Endothelial cell of umbilical vein (primary cell): Measurements from ENCODE around the gene RRP15. TPM values are rescaled to one million over a fixed set of nuclear protein-coding genes. Genes with fewer than 3 reads are reported as not detected.

Experiments
- BruUV-seq: library from RNA; stranded (reverse); fragments of 400-500 nt; replicated peaks from 2 replicates; lab custom pipeline; 2021; lab: Mats Ljungman, UMichigan
- CTCF ChIA-PET: fragments of 300-600, 350-600 bp; sonication (Branson Sonifier 250); formaldehyde crosslinking; loops from one replicate; lab custom pipeline; 2021; ENCODE audit warnings: antibody characterized with exemption, inconsistent platforms; lab: Charles Lee
- POLR2A ChIA-PET: fragments of 300-600, 350-600 bp; sonication (Branson Sonifier 250); formaldehyde crosslinking; loops from one replicate; lab custom pipeline; 2021; ENCODE audit warnings: antibody characterized with exemption, inconsistent platforms; lab: Charles Lee
- DNase-seq: peaks from one replicate; pipeline ENCODE4 v3.0.0-alpha.2; 2011; ENCODE audit warnings: low read depth, low spot score
- FAIRE-seq: peaks from 2 replicates; lab custom pipeline; 2011; peaks lifted over from hg19 to GRCh38; lab: Jason Lieb, UNC
- H2AFZ ChIP-seq: 2 replicates; pipeline ENCODE4 v1.6.0; 2012; ENCODE audit warnings: low read depth, low read length, control low read depth, inconsistent platforms
- H3K27ac ChIP-seq: 2 replicates; pipeline ENCODE4 v1.5.1; 2011; ENCODE audit warnings: low read depth, mild to moderate bottlenecking, control low read depth, low read length, moderate library complexity; ENCODE audit not compliant: insufficient read depth
- H3K27me3 ChIP-seq, 2 experiments: 2 replicates each; pipeline versions ENCODE4 v1.6.0 to v1.6.1; 2011; ENCODE audit warnings: low read length in 2 of 2, mixed read lengths in 1 of 2; ENCODE audit not compliant: control insufficient read depth in 2 of 2, insufficient read depth in 2 of 2
- H3K36me3 ChIP-seq, 2 experiments: 2 replicates in 1 of 2; 3 replicates in 1 of 2; pipeline ENCODE4 v1.5.1; 2011; ENCODE audit warnings: low read length in 2 of 2, mild to moderate bottlenecking in 1 of 2, moderate library complexity in 1 of 2; ENCODE audit not compliant: control insufficient read depth in 2 of 2, insufficient read depth in 2 of 2; ENCODE audit errors: extremely low read depth in 1 of 2
- H3K4me1 ChIP-seq: 3 replicates; pipeline ENCODE4 v1.5.1; 2011; ENCODE audit warnings: mild to moderate bottlenecking, low read length; ENCODE audit not compliant: control insufficient read depth, insufficient read depth; ENCODE audit errors: extremely low read depth
- H3K4me2 ChIP-seq: 2 replicates; pipeline ENCODE4 v1.6.1; 2011; ENCODE audit warnings: low read length, control low read depth, mixed read lengths; ENCODE audit not compliant: insufficient read depth
- H3K4me3 ChIP-seq, 3 experiments: fragments of 200-600 bp in 1 of 3; sonication (generic), shearing (Covaris generic) in 1 of 3; replicated peaks in 1 of 3; 2 replicates each; pipeline ENCODE4 v1.5.1; 2011 to 2016; ENCODE audit warnings: control low read depth in 3 of 3, low read length in 3 of 3, mild to moderate bottlenecking in 2 of 3, inconsistent platforms in 1 of 3, low read depth in 1 of 3, moderate library complexity in 1 of 3; ENCODE audit not compliant: insufficient read depth in 1 of 3
- H3K79me2 ChIP-seq: 2 replicates; pipeline ENCODE4 v1.6.0; 2012; ENCODE audit warnings: low read length, inconsistent platforms; ENCODE audit not compliant: control insufficient read depth, insufficient read depth
- H3K9ac ChIP-seq: replicated peaks from 2 replicates; pipeline ENCODE3; 2011; ENCODE audit warnings: low read length, control low read depth; ENCODE audit not compliant: insufficient read depth; ENCODE audit errors: extremely low read depth
- H3K9me1 ChIP-seq: replicated peaks from 3 replicates; pipeline ENCODE4 v1.6.0; 2011; ENCODE audit warnings: mild to moderate bottlenecking, low read length; ENCODE audit not compliant: control insufficient read depth, insufficient read depth; ENCODE audit errors: extremely low read depth
- H3K9me3 ChIP-seq: replicated peaks from 2 replicates; pipeline ENCODE4 v1.5.1; 2012; ENCODE audit warnings: low read length, inconsistent platforms; ENCODE audit not compliant: control insufficient read depth, insufficient read depth
- H4K20me1 ChIP-seq: replicated peaks from 2 replicates; pipeline ENCODE3; 2011; ENCODE audit warnings: mild to moderate bottlenecking, low read length; ENCODE audit not compliant: control insufficient read depth, insufficient read depth; ENCODE audit errors: extremely low read depth
- CTCF ChIP-seq, 2 donors: IDR thresholded peaks; 1 replicate in 1 of 2; 2 replicates in 1 of 2; pipeline ENCODE4 v1.5.1; 2011; ENCODE audit warnings: low read length in 2 of 2, mild to moderate bottlenecking in 2 of 2, moderate library complexity in 2 of 2, control low read depth in 1 of 2, inconsistent platforms in 1 of 2, low read depth in 1 of 2; ENCODE audit not compliant: insufficient read depth in 1 of 2; ENCODE audit errors: extremely low read depth in 1 of 2
- EZH2 ChIP-seq: IDR thresholded peaks from 2 replicates; pipeline ENCODE4 v1.6.1; 2012; ENCODE audit warnings: borderline replicate concordance, low read depth, mild to moderate bottlenecking, moderate library complexity, low read length, inconsistent platforms; ENCODE audit not compliant: severe bottlenecking
- FOS ChIP-seq: IDR thresholded peaks from 2 replicates; pipeline ENCODE4 v1.6.1; 2011; ENCODE audit warnings: mild to moderate bottlenecking, low read length, moderate library complexity, borderline replicate concordance; ENCODE audit not compliant: insufficient read depth
- JUN ChIP-seq: IDR thresholded peaks from 2 replicates; pipeline ENCODE4 v1.6.1; 2011; ENCODE audit warnings: borderline replicate concordance, low read depth; ENCODE audit not compliant: insufficient read length, insufficient read depth
- MAX ChIP-seq: IDR thresholded peaks from 2 replicates; pipeline ENCODE4 v1.6.1; 2011; ENCODE audit not compliant: insufficient read depth, insufficient read length
- MYC ChIP-seq: IDR thresholded peaks from one replicate; pipeline ENCODE4 v1.6.1; 2011; ENCODE audit warnings: mild to moderate bottlenecking, low read depth, low read length
- POLR2A ChIP-seq: IDR thresholded peaks from 2 replicates; pipeline ENCODE4 v1.6.1; 2012; ENCODE audit warnings: low read depth, mild to moderate bottlenecking, control low read depth, low read length
- POLR2AphosphoS5 ChIP-seq: IDR thresholded peaks from 2 replicates; pipeline ENCODE4 v1.6.1; 2012; ENCODE audit warnings: low read depth, mild to moderate bottlenecking, control low read depth, low read length, moderate library complexity; ENCODE audit not compliant: insufficient read depth
- dilution Hi-C: fragments of 300-500 bp; cut with MboI; formaldehyde crosslinking; loops from one replicate; pipeline ENCODE4 v1.15.0; 2019; ENCODE audit warnings: low sequenced_read_pairs; ENCODE audit not compliant: extremely low pct_ligation_motif_present
- intact Hi-C: fragments of 100-400 bp; cut with micrococcal nuclease; formaldehyde crosslinking; loops from one replicate; pipeline ENCODE4 v1.10.0; 2022
- polyA plus RNA-seq, 4 experiments: library from polyadenylated mRNA; depleted of rRNA in 3 of 4; stranded (reverse) in 3 of 4; unstranded in 1 of 4; fragments of >200 nt; gene quantifications; 2 replicates each; pipeline versions ENCODE4 v1.2.1 to v1.2.3, GENCODE V29; 2011 to 2012; ENCODE audit warnings: missing spikeins in 1 of 4
- total RNA-seq: library from RNA; stranded (reverse); gene quantifications from 2 replicates; pipeline ENCODE4 v1.2.3, GENCODE V29; 2021

Gene RRP15
- total and polyA plus RNA-seq, 2 donors (not counting 3 experiments of a cell fraction or from before 2014, with no cell fraction given) = 1.0 to 17.3 TPM

GRCh38 chr1:218363141-218363540, 78.0 kb downstream of the RRP15 start:
- no peak for DNase-seq
- no TSS peak for BruUV-seq
- POLR2A ChIA-PET = no interaction called here
- Histone ChIP-seq H4K20me1 (no peaks in the 10 kb centered on the region), H3K79me2 (no peaks in the 10 kb centered on the region), H2AFZ (no peak overlapping the region), H3K36me3 (no peaks in the 10 kb centered on the region), H3K9me3 (no peaks in the 10 kb centered on the region), H3K27ac (no peak overlapping the region), H3K4me1 (peaks cover 6% of the 10 kb centered on the region), H3K4me3 (no peak overlapping the region), H3K9ac (no peak overlapping the region), H3K9me1 (no peaks in the 10 kb centered on the region), H3K4me2 (no peak overlapping the region), H3K27me3 (no peaks in the 10 kb centered on the region)
- CTCF ChIA-PET = interaction anchor here (1.0 to 5.3 kb wide), 3 partner anchors 96 to 703 kb away, joined by 3 to 62 read pairs (median 3); no protein-coding TSS in a partner anchor
- no peak for FAIRE-seq
- TF ChIP-seq MYC = no peak
- no peak for TF ChIP-seq JUN
- no peak for TF ChIP-seq MAX
- no peak for TF ChIP-seq FOS
- TF ChIP-seq EZH2 = no peak
- TF ChIP-seq POLR2A = no peak
- TF ChIP-seq POLR2AphosphoS5 = no peak
- no peak for TF ChIP-seq CTCF (IDR thresholded peaks at IDR 0.05; ENCODE audit: extremely low read depth in 1 of 2, insufficient read depth in 1 of 2, low read depth in 1 of 2, low read length in 2 of 2)
- intact Hi-C loops = loop anchor here (5.0 kb wide), 1 partner anchor 224 kb away; no protein-coding TSS in a partner anchor
- dilution Hi-C loops = no loop called here
